A549 (cell line): ENCODE results near the gene BCAS3. TPM values are rescaled to one million over a fixed set of nuclear protein-coding genes. Genes with fewer than 3 reads are reported as not detected.

Source experiments
- ATAC-seq, 2 experiments: fragments of 200-7000 bp in 1 of 2; fragments of >200 bp in 1 of 2; cut with Nextera tagmentation in 1 of 2; cut with Tn5 transposase in 1 of 2; 3 replicates each; pipeline versions ENCODE4 v1.8.0 to v1.9.1; 2018 to 2020; ENCODE audit warnings: mild to moderate bottlenecking in 1 of 2, moderate library complexity in 1 of 2
- CTCF ChIA-PET: fragments of 300-600 bp; sonication (Branson Sonifier 250); formaldehyde crosslinking; extraction: SDS; loops from one replicate; lab custom pipeline; 2021; ENCODE audit warnings: antibody characterized with exemption, inconsistent platforms; lab: Yijun Ruan, JAX
- POLR2A ChIA-PET: fragments of 350-600 bp; formaldehyde crosslinking; extraction: SDS; loops from one replicate; lab custom pipeline; 2021; ENCODE audit warnings: antibody characterized with exemption, inconsistent platforms; lab: Yijun Ruan, JAX
- DNase-seq, 2 experiments: peaks; one replicate each; pipeline versions ENCODE4 v3.0.0 to v3.0.0-alpha.2; 2011 to 2016; ENCODE audit warnings: low read depth in 1 of 2, low spot score in 1 of 2
- FAIRE-seq: peaks from 2 replicates; lab custom pipeline; 2011; peaks lifted over from hg19 to GRCh38; lab: Jason Lieb, UNC
- H3K27ac ChIP-seq, 2 experiments: fragments of >200 bp; sonication (Bioruptor Twin); formaldehyde crosslinking; 3 replicates each; pipeline ENCODE4 v1.5.1; 2016 to 2017
- H3K4me1 ChIP-seq: fragments of >200 bp; sonication (Bioruptor Twin); formaldehyde crosslinking; 3 replicates; pipeline ENCODE4 v1.6.1; 2016
- H3K4me2 ChIP-seq: fragments of >200 bp; sonication (Bioruptor Twin); formaldehyde crosslinking; 3 replicates; pipeline ENCODE4 v1.6.1; 2016
- H3K4me3 ChIP-seq: fragments of >200 bp; sonication (Bioruptor Twin); formaldehyde crosslinking; 3 replicates; pipeline ENCODE4 v1.5.1; 2016
- H3K9me3 ChIP-seq: fragments of >200 bp; sonication (Bioruptor Twin); formaldehyde crosslinking; 3 replicates; pipeline ENCODE4 v1.6.1; 2016
- CBX8 ChIP-seq: fragments of 200-600 bp; sonication (generic); IDR thresholded peaks from 2 replicates; pipeline ENCODE4 v1.6.1; 2016
- CEBPB ChIP-seq, 2 experiments: fragments of >200 bp in 1 of 2; sonication (Bioruptor Twin) in 1 of 2; formaldehyde crosslinking in 1 of 2; IDR thresholded peaks; 2 replicates each; pipeline ENCODE4 v1.6.1; 2012 to 2016
- EHF ChIP-seq: fragments of 250-450 bp; sonication (Bioruptor Pico); IDR thresholded peaks from 2 replicates; pipeline ENCODE4 v1.5.0; 2020; ENCODE audit warnings: mild to moderate bottlenecking
- EHMT2 ChIP-seq: fragments of 200-600 bp; sonication (generic); IDR thresholded peaks from 2 replicates; pipeline ENCODE4 v1.6.1; 2016; ENCODE audit warnings: antibody characterized with exemption, low read depth, mild to moderate bottlenecking, moderate library complexity
- GATA3 ChIP-seq: IDR thresholded peaks from 2 replicates; pipeline ENCODE4 v1.6.1; 2012; ENCODE audit warnings: borderline replicate concordance
- HDAC2 ChIP-seq: fragments of 200-600 bp; sonication (generic); IDR thresholded peaks from 2 replicates; pipeline ENCODE4 v1.6.1; 2016
- HEYL ChIP-seq: fragments of 250-450 bp; sonication (Bioruptor Pico); IDR thresholded peaks from 2 replicates; pipeline ENCODE4 v1.8.0; 2021; ENCODE audit warnings: mild to moderate bottlenecking, moderate library complexity
- HOXA7 ChIP-seq: fragments of 250-450 bp; sonication (Bioruptor Pico); IDR thresholded peaks from 2 replicates; pipeline ENCODE4 v1.5.0; 2020; ENCODE audit warnings: mild to moderate bottlenecking, moderate library complexity
- HOXB13 ChIP-seq: fragments of 250-450 bp; sonication (Bioruptor Pico); IDR thresholded peaks from 2 replicates; pipeline ENCODE4 v1.5.0; 2020; ENCODE audit warnings: low read depth, mild to moderate bottlenecking, moderate library complexity
- JUN ChIP-seq, 2 experiments: fragments of >200 bp; sonication (Bioruptor Twin); formaldehyde crosslinking; IDR thresholded peaks; 2 replicates in 1 of 2; 3 replicates in 1 of 2; pipeline ENCODE4 v1.6.1; 2016 to 2017
- JUNB ChIP-seq: fragments of >200 bp; sonication (Bioruptor Twin); formaldehyde crosslinking; IDR thresholded peaks from 2 replicates; pipeline ENCODE4 v1.6.1; 2016
- NFE2L2 ChIP-seq: fragments of 150-350 bp; conservative IDR thresholded peaks from 2 replicates; pipeline ENCODE4 v1.6.1; 2014; ENCODE audit warnings: low read length
- NR3C1 ChIP-seq: fragments of >200 bp; sonication (Bioruptor Twin); formaldehyde crosslinking; IDR thresholded peaks from 3 replicates; pipeline ENCODE4 v1.6.1; 2017
- POLR2AphosphoS2 ChIP-seq: conservative IDR thresholded peaks from 2 replicates; pipeline ENCODE4 v1.6.1; 2012; ENCODE audit warnings: low read length, improper control_type of control experiment, inconsistent platforms
- SMC3 ChIP-seq: fragments of >200 bp; sonication (Bioruptor Twin); formaldehyde crosslinking; IDR thresholded peaks from 3 replicates; pipeline ENCODE4 v1.6.1; 2018; ENCODE audit warnings: inconsistent platforms
- SREBF2 ChIP-seq: fragments of 450-650 bp; IDR thresholded peaks from 2 replicates; pipeline ENCODE4 v1.6.1; 2014; ENCODE audit warnings: mild to moderate bottlenecking, moderate library complexity
- ZFP36 ChIP-seq: fragments of 450-650 bp; IDR thresholded peaks from 2 replicates; pipeline ENCODE4 v1.6.1; 2014; ENCODE audit warnings: borderline replicate concordance; ENCODE audit not compliant: partially characterized antibody
- WGBS: methylation state at CpG from one replicate; pipeline ENCODE4 v1.1.6; 2017; ENCODE audit errors: missing lambda C conversion rate; 5-methylcytosine and 5-hydroxymethylcytosine counted together
- polyA plus RNA-seq, 4 experiments: library from polyadenylated mRNA; depleted of rRNA in 3 of 4; stranded (reverse); fragments of >200 nt; fragmentation: RNase III in 1 of 4; extraction: RNeasy Plus Mini Kit Qiagen cat#74134 plus additional on column Dnase treatment in 1 of 4; gene quantifications; 2 replicates in 3 of 4; 3 replicates in 1 of 4; pipeline ENCODE4 v1.2.3, GENCODE V29; 2011 to 2017
- TF ChIP-seq, protein P1 (sequence below): fragments of 200-600 bp; sonication (generic); IDR thresholded peaks from 2 replicates; pipeline ENCODE4 v1.6.1; 2016; ENCODE audit warnings: antibody characterized with exemption, mild to moderate bottlenecking, moderate library complexity
- TF ChIP-seq, protein P2 (sequence below): fragments of 450-650 bp; IDR thresholded peaks from 2 replicates; pipeline ENCODE4 v1.6.1; 2014; ENCODE audit warnings: antibody characterized with exemption
- TF ChIP-seq, protein P3 (sequence below): IDR thresholded peaks from 2 replicates; pipeline ENCODE4 v1.6.1; 2012
- TF ChIP-seq, protein P4 (sequence below): IDR thresholded peaks from 2 replicates; pipeline ENCODE4 v1.6.1; 2012; ENCODE audit warnings: low read depth, borderline replicate concordance

BCAS3 gene
- polyA plus RNA-seq, 2 of the 4 experiments (the other 2 are of a cell fraction), result 14.7 to 43.4 TPM

DNA sequence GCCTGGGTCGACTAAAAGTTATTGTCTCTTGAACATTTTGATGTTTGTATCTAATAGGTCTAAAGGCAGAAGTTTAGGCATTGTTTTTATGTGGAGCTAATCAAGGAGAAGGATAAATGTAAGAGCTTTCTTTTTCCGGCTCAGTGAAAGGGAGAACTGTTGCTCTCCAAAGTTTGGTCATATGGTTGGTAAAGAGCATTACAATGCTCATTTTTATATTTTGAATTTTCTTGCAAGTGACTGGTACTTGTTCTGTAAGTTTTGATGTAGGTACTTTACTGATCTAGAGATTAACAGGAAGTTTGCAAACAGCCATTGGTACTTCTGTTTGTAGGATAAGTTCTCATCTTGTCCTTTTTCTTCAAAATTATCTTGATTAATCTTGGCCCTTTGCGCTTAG lies 30.9 kb upstream of the BCAS3 start (continued):
- TF ChIP-seq, protein P1, sequence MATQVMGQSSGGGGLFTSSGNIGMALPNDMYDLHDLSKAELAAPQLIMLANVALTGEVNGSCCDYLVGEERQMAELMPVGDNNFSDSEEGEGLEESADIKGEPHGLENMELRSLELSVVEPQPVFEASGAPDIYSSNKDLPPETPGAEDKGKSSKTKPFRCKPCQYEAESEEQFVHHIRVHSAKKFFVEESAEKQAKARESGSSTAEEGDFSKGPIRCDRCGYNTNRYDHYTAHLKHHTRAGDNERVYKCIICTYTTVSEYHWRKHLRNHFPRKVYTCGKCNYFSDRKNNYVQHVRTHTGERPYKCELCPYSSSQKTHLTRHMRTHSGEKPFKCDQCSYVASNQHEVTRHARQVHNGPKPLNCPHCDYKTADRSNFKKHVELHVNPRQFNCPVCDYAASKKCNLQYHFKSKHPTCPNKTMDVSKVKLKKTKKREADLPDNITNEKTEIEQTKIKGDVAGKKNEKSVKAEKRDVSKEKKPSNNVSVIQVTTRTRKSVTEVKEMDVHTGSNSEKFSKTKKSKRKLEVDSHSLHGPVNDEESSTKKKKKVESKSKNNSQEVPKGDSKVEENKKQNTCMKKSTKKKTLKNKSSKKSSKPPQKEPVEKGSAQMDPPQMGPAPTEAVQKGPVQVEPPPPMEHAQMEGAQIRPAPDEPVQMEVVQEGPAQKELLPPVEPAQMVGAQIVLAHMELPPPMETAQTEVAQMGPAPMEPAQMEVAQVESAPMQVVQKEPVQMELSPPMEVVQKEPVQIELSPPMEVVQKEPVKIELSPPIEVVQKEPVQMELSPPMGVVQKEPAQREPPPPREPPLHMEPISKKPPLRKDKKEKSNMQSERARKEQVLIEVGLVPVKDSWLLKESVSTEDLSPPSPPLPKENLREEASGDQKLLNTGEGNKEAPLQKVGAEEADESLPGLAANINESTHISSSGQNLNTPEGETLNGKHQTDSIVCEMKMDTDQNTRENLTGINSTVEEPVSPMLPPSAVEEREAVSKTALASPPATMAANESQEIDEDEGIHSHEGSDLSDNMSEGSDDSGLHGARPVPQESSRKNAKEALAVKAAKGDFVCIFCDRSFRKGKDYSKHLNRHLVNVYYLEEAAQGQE, result no peak
- TF ChIP-seq, all 56 proteins: peak for 0

DNA sequence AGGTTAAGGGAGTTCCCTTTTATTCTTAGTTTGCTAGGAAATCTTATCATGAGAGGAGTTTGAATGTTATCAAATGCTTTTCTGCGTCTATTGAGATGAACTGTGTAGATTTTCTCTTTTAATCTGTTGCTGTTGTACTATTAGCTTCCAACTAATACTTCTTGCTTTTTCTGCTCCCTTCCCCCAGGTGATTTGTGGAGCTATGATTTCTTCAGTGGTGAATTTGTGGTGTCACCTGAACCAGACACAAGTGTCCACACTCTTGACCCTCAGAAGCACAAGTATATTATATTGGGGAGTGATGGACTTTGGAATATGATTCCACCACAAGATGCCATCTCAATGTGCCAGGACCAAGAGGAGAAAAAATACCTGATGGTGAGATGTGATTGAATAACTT lies 29.9 kb upstream of the BCAS3 start:
- H3K9me3 ChIP-seq, result no peaks in the 10 kb centered on the region
- ChIA-PET CTCF (interaction anchor here (0.9 to 4.3 kb wide), 2 partner anchors 9 to 19 kb away, joined by 3 to 53 read pairs; no protein-coding TSS in a partner anchor), POLR2A (no interaction called here)
- TF ChIP-seq HEYL (CRISPR knock-in tag) (no peak), CBX8 (no peak), NFE2L2 (no peak), JUNB (no peak), CEBPB (IDR thresholded peaks at IDR 0.05) (no peak), HOXB13 (CRISPR knock-in tag) (no peak), JUN (IDR thresholded peaks at IDR 0.05) (no peak), SREBF2 (no peak), ZFP36 (no peak), EHMT2 (no peak), HOXA7 (CRISPR knock-in tag) (no peak), HDAC2 (no peak), NR3C1 (no peak), POLR2AphosphoS2 (no peak), GATA3 (no peak), EHF (CRISPR knock-in tag) (no peak), SMC3 (no peak)
- TF ChIP-seq, protein P2, sequence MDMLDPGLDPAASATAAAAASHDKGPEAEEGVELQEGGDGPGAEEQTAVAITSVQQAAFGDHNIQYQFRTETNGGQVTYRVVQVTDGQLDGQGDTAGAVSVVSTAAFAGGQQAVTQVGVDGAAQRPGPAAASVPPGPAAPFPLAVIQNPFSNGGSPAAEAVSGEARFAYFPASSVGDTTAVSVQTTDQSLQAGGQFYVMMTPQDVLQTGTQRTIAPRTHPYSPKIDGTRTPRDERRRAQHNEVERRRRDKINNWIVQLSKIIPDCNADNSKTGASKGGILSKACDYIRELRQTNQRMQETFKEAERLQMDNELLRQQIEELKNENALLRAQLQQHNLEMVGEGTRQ, result no peak
- TF ChIP-seq, protein P3, sequence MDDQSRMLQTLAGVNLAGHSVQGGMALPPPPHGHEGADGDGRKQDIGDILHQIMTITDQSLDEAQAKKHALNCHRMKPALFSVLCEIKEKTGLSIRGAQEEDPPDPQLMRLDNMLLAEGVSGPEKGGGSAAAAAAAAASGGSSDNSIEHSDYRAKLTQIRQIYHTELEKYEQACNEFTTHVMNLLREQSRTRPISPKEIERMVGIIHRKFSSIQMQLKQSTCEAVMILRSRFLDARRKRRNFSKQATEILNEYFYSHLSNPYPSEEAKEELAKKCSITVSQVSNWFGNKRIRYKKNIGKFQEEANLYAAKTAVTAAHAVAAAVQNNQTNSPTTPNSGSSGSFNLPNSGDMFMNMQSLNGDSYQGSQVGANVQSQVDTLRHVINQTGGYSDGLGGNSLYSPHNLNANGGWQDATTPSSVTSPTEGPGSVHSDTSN, result no peak
- TF ChIP-seq, protein P4, sequence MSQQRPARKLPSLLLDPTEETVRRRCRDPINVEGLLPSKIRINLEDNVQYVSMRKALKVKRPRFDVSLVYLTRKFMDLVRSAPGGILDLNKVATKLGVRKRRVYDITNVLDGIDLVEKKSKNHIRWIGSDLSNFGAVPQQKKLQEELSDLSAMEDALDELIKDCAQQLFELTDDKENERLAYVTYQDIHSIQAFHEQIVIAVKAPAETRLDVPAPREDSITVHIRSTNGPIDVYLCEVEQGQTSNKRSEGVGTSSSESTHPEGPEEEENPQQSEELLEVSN, result no peak
- DNase-seq, result no peak
- H3K4me3 ChIP-seq, result no peak overlapping the region
- 91% methylated on average over 1 of the region's 1 CpG for WGBS
- H3K4me1 ChIP-seq, result no peaks in the 10 kb centered on the region
- no peak for ATAC-seq
- FAIRE-seq, result no peak
- no peak overlapping the region for H3K4me2 ChIP-seq
- no peak overlapping the region for H3K27ac ChIP-seq
